ENCODE measurements around the gene KEL.

KEL gene

DNA sequence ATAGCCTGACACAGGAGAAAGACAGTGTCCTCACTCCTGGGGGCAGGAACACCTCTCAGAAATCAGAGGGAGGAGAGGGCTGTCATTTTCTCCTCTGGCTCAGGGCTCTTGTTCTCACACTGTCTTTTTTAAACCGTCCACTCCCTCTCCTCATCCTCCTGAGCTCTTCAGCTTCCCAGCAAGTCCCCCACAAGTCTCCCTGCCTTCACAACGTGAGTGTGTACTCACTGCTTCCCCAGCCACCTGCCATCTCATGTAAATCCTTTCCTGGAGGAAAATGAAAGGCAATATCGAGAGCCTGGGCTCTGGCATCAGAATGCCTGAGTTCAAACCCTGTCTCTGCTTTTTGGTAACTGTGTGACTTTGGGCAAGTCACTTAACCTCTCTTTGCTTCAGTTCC, 17.2 kb downstream of the KEL start:
- no peak overlapping the region for H3K27ac ChIP-seq
- TF ChIP-seq, protein P1, sequence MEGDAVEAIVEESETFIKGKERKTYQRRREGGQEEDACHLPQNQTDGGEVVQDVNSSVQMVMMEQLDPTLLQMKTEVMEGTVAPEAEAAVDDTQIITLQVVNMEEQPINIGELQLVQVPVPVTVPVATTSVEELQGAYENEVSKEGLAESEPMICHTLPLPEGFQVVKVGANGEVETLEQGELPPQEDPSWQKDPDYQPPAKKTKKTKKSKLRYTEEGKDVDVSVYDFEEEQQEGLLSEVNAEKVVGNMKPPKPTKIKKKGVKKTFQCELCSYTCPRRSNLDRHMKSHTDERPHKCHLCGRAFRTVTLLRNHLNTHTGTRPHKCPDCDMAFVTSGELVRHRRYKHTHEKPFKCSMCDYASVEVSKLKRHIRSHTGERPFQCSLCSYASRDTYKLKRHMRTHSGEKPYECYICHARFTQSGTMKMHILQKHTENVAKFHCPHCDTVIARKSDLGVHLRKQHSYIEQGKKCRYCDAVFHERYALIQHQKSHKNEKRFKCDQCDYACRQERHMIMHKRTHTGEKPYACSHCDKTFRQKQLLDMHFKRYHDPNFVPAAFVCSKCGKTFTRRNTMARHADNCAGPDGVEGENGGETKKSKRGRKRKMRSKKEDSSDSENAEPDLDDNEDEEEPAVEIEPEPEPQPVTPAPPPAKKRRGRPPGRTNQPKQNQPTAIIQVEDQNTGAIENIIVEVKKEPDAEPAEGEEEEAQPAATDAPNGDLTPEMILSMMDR (conservative IDR thresholded peaks at IDR 0.05): no peak
- TF ChIP-seq ZFX (IDR thresholded peaks at IDR 0.05): no peak

DNA sequence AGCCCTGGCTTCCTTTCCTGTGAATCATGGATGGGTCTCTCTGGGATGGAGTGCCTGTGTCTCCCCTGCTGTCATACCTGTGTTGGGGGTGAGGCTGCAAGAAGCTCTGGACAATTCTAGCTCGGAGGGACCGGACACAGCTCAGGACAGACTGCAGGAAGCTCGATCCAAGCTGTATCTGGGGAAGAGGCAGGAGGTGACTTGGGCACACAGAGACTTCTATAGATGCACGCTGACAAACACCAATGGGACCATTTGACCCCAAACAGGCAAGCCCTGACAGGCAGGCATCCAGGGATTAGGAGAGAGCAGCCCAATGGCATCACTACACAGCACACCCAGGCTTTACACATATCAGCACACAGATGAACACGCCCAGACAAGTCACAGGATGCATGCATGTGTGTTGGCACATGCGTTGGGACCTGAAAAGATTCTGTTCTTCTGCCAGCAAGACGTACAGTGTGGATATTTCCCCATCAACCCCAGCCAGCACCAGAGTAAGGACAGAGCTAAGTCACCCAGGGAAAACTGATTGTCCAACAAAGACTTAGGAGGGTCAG, 18.4 kb downstream of the KEL start:
- H3K27ac ChIP-seq: no peak overlapping the region
- TF ChIP-seq, protein P1 (conservative IDR thresholded peaks at IDR 0.05): no peak
- no peak for TF ChIP-seq ZFX (IDR thresholded peaks at IDR 0.05)

DNA sequence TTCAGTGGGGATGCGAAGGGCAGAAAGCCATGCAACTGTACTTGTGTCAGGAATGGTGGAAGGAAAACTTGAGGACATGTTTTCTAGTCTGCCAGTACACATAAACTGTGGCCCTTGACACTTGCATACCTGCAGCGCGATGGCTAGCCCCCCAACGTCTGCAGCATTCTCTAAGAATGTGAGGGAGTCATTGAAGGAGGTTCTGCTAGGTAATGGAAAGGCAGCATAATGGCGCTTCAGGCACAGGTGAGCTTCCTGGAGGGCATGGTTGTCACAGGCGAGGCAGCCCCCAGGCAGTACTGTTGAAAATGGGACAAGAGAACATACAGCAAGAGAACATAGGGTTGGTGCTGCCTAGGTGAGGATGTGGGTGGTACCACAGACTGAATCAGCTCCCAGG, 19.4 kb downstream of the KEL start:
- TF ChIP-seq ZFX (IDR thresholded peaks at IDR 0.05): no peak
- TF ChIP-seq, protein P1 (conservative IDR thresholded peaks at IDR 0.05): no peak
- H3K27ac ChIP-seq: no peak overlapping the region

DNA sequence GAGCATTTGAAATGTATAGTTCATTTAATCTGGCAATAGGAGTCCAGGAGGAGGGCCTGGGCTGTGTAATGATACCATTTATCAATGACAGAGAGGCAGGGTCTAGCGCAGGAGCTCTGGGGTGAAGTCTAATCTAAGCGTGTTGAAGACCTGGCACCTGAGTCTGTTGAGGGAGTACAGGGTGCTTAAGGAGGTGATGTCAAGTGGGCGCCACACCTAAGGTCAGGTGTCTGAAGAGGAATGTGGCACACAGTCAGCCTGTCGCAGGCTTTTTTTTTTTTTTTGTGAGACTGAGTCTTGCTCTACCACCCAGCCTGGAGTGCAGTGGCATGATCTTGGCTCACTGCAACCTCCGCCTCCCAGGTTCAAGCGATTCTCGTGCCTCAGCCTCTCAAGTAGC, 20.6 kb downstream of the KEL start:
- TF ChIP-seq, protein P1 (conservative IDR thresholded peaks at IDR 0.05): no peak
- TF ChIP-seq ZFX (IDR thresholded peaks at IDR 0.05): no peak
- no peak overlapping the region for H3K27ac ChIP-seq

DNA sequence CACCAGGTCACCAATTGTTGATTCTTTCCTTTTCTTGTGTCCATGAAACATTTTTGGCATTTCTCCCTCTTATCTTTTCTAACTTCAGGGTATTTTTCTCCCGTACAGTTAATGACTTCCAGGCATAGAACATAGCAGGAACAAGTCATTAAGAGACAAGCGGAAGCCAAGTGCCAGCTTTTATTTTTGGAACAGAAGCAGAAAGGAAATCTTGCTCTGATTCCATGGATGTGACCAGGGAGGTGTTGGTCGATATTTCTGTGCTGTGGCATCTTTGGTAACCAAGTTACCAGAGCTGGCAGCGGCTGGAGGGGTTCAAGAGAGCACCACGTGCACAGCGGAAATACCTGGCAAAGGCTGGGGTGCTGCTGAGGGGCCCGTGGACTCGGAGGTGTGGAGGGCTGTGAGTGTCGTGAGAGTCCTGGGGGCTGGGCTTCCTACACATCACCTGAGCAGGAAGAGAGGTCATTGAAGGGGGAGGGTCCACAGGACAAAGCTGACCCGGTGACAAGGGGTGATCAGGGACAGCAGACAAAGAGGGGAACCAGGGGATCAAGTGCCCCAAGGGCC, 21.1 kb downstream of the KEL start:
- H3K27ac ChIP-seq: no peak overlapping the region
- no peak for TF ChIP-seq ZFX (IDR thresholded peaks at IDR 0.05)
- TF ChIP-seq, protein P1 (conservative IDR thresholded peaks at IDR 0.05): no peak

DNA sequence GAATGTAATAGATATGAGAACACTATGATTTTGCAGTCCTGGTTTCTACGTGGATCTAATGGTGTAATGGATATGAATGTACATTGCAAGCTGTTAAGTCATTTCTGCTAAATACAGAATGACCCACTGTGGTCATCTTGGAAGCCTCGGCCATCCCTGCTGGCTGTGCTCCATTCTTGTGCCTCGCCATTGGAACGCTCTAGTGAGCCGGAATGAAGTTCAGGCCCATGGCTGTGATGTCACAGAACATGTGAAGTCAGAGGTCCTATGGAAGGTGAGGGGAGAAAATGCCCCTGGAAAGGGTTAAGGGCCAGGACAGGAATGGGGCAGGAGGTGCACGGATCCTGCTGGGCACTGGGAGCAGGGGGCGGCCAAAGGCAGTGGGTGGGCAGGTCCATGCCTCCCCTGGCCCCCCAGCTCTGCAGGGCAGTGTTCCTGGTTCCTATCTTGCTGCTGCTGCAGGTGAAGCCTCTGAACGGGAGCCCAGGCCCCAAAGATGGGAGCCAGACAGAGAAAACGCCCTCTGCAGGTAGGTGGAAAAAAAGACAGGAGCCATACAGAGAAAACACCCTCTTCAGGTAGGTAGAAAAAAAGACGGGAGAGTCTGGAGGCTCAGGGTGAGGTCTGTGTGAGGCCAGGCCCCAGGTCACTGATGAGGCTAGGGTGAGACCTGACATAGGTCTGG, 22.8 kb downstream of the KEL start, which contains the start of gene LLCFC1:
TSS of gene LLCFC1 (plus strand) at position 259 of the 685 bp plus-strand sequence. CDS start at position 397, 138 bp downstream.
- no peak for TF ChIP-seq ZFX (IDR thresholded peaks at IDR 0.05)
- TF ChIP-seq, protein P1 (conservative IDR thresholded peaks at IDR 0.05): no peak; the same call in 1 of the 2 replicates

DNA sequence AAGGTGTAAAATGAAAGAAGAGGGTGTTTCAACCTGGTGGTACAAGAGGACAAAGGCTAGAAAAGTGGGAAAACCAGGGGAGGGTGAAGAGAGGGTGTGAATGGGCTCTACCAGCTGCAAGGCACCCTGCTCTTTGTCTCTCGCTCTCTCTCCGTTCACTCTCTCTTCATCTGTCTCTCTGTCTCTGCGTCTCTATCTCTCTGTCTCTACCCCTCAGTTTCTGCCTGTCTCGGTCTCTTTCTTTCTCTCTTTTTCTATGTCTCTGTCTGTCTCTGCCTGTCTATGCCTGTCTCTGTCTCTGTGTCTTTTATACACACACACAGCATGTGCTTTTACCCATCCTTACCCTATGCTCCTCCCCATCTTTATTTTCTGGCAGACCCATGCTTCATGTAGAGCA, 23.6 kb downstream of the KEL start:
- TF ChIP-seq, protein P1 (conservative IDR thresholded peaks at IDR 0.05): no peak
- no peak for TF ChIP-seq ZFX (IDR thresholded peaks at IDR 0.05)
- no peak overlapping the region for H3K27ac ChIP-seq

More for the DNA sequence above, 22.8 kb downstream of the KEL start, which contains the start of gene LLCFC1:
- no peak within 1 kb of the TSS for H3K27ac ChIP-seq
